Lower lobe of right lung (tissue), 2 donors: ENCODE results near the gene SCTR. TPM values are rescaled to one million over a fixed set of nuclear protein-coding genes. Genes with fewer than 3 reads are reported as not detected.
A peak's percentile ranks its signal among the peaks of the same experiment; 100 is the strongest.

Experiments
- ATAC-seq, 2 donors: fragments of 200-7000 bp; cut with Tn5 transposase; one replicate each; pipeline ENCODE4 v1.9.1; 2020 to 2022; ENCODE audit warnings: mild to moderate bottlenecking in 2 of 2, moderate library complexity in 2 of 2
- DNase-seq: peaks from one replicate; pipeline ENCODE4 v3.0.0-alpha.2; 2020
- H3K27ac ChIP-seq: fragments of 200-600 bp; one replicate; pipeline ENCODE4 v1.8.0; 2022
- H3K27me3 ChIP-seq: fragments of 200-600 bp; one replicate; pipeline ENCODE4 v1.8.0; 2022; ENCODE audit warnings: low read depth
- H3K36me3 ChIP-seq: fragments of 200-600 bp; one replicate; pipeline ENCODE4 v1.8.0; 2022; ENCODE audit warnings: mild to moderate bottlenecking
- H3K4me1 ChIP-seq: fragments of 200-600 bp; one replicate; pipeline ENCODE4 v1.8.0; 2022
- H3K4me3 ChIP-seq: fragments of 200-600 bp; one replicate; pipeline ENCODE4 v1.8.0; 2022; ENCODE audit warnings: mild to moderate bottlenecking
- H3K9me3 ChIP-seq: fragments of 200-600 bp; one replicate; pipeline ENCODE4 v1.8.0; 2022
- intact Hi-C: fragments of 100-400 bp; cut with DNase I; formaldehyde crosslinking; loops from one replicate; pipeline ENCODE4 v1.11.0; 2022
- total RNA-seq: library from RNA; stranded (reverse); fragmentation: NEBNext Ultra II Directional; extraction: Animal tissue kit (Norgen Biotek cat#: 25700); gene quantifications from one replicate; pipeline ENCODE4 v1.2.1, GENCODE V29; 2021
- TF ChIP-seq, protein P1 (sequence below): fragments of 200-600 bp; IDR thresholded peaks from one replicate; pipeline ENCODE4 v1.8.0; 2022; ENCODE audit warnings: antibody characterized with exemption, mild to moderate bottlenecking
- donor health status: DM: no; HTN: yes; CAD: no; lungs with severe emphysema.

Gene SCTR
- total RNA-seq, 1 donor from 2014 or later, result 13.2 TPM

DNA sequence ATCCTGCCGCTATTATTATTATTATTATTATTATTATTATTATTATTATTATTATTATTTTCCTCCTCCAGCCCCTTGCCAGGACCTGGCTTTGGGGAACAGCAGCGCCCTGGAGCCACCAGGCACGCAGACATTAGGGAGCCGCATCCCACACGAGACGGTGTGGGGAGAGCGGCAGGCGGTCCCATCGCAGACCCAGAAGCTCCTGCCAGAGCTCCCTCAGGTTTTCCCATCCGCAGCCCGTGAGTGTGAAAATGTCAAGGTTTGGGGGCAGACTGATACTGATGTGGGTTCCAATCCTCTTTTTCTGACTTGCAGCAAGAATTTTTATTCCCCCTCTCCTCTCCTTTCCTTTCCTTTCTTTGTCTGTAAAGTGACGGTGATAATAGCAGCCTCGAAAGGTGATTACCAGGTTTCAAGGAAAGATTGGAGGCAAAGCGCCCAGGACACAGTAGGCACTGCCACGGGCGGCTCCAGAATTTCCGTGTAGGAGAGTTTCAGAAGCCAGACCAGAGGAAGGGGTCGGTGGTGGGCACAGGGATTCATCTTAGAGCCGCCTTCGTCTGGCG lies 816 bp downstream of the SCTR start:
- ATAC-seq (peak; percentile 16 to 50), DNase-seq (no peak)
- H3K4me3 ChIP-seq, result peak overlapping the region; percentile 41
- H3K36me3 ChIP-seq, result no peaks in the 10 kb centered on the region
- no peak overlapping the region for H3K27ac ChIP-seq
- H3K4me1 ChIP-seq, result no peaks in the 10 kb centered on the region
- intact Hi-C loops, result no loop called here
- TF ChIP-seq, protein P1, sequence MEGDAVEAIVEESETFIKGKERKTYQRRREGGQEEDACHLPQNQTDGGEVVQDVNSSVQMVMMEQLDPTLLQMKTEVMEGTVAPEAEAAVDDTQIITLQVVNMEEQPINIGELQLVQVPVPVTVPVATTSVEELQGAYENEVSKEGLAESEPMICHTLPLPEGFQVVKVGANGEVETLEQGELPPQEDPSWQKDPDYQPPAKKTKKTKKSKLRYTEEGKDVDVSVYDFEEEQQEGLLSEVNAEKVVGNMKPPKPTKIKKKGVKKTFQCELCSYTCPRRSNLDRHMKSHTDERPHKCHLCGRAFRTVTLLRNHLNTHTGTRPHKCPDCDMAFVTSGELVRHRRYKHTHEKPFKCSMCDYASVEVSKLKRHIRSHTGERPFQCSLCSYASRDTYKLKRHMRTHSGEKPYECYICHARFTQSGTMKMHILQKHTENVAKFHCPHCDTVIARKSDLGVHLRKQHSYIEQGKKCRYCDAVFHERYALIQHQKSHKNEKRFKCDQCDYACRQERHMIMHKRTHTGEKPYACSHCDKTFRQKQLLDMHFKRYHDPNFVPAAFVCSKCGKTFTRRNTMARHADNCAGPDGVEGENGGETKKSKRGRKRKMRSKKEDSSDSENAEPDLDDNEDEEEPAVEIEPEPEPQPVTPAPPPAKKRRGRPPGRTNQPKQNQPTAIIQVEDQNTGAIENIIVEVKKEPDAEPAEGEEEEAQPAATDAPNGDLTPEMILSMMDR, result no peak
- H3K9me3 ChIP-seq, result no peaks in the 10 kb centered on the region
- peaks cover 27% of the 10 kb centered on the region for H3K27me3 ChIP-seq

- TF ChIP-seq, protein P1, result no peak
- Histone ChIP-seq H3K9me3 (no peaks in the 10 kb centered on the region), H3K27me3 (peaks cover 27% of the 10 kb centered on the region), H3K27ac (no peak overlapping the region), H3K36me3 (no peaks in the 10 kb centered on the region), H3K4me1 (no peaks in the 10 kb centered on the region), H3K4me3 (peak overlapping the region; percentile 41)
- DNase-seq (no peak), ATAC-seq (peak in 1 of 2 donors; percentile 16)
- intact Hi-C loops, result no loop called here
These were observed 1.6 kb downstream of the SCTR start for GRCh38 chr2:119522671-119523070.

- TF ChIP-seq, protein P1, result no peak
- Histone ChIP-seq H3K27ac (no peak overlapping the region), H3K4me3 (no peak overlapping the region), H3K27me3 (peaks cover 27% of the 10 kb centered on the region), H3K36me3 (no peaks in the 10 kb centered on the region), H3K4me1 (no peaks in the 10 kb centered on the region), H3K9me3 (no peaks in the 10 kb centered on the region)
- ATAC-seq (no peak), DNase-seq (no peak)
- intact Hi-C loops, result no loop called here
These were observed 2.7 kb downstream of the SCTR start for GRCh38 chr2:119521433-119522050.

- H3K27me3 ChIP-seq, result peaks cover 27% of the 10 kb centered on the region
- H3K27ac ChIP-seq, result no peak overlapping the region
- H3K4me1 ChIP-seq, result no peaks in the 10 kb centered on the region
- intact Hi-C loops, result no loop called here
- ATAC-seq, result no peak
- TF ChIP-seq, protein P1, result no peak
- no peaks in the 10 kb centered on the region for H3K36me3 ChIP-seq
- no peaks in the 10 kb centered on the region for H3K9me3 ChIP-seq
- DNase-seq, result no peak
- H3K4me3 ChIP-seq, result no peak overlapping the region
These were observed 3.4 kb downstream of the SCTR start for GRCh38 chr2:119520696-119521432.

GRCh38 chr2:119519057-119519408 lies 5.2 kb downstream of the SCTR start:
- no peaks in the 10 kb centered on the region for H3K36me3 ChIP-seq
- DNase-seq, result no peak
- no peak overlapping the region for H3K27ac ChIP-seq
- H3K4me3 ChIP-seq, result no peak overlapping the region
- peaks cover 19% of the 10 kb centered on the region for H3K27me3 ChIP-seq
- H3K9me3 ChIP-seq, result no peaks in the 10 kb centered on the region
- H3K4me1 ChIP-seq, result no peaks in the 10 kb centered on the region
- intact Hi-C loops, result no loop called here
- ATAC-seq, result no peak
- TF ChIP-seq, protein P1, result no peak
